AG09309 (cell line): Measurements from ENCODE around the gene CXCR5.

Experiments
- DNase-seq: peaks from one replicate; pipeline ENCODE4 v3.0.0-alpha.2; 2010; ENCODE audit warnings: low read depth
- H3K4me3 ChIP-seq: 2 replicates; pipeline ENCODE4 v1.5.1; 2011; ENCODE audit warnings: mild to moderate bottlenecking, low read depth, low read length, moderate library complexity; ENCODE audit not compliant: control insufficient read depth
- TF ChIP-seq, protein P1 (sequence below): IDR thresholded peaks from 2 replicates; pipeline ENCODE4 v1.5.1; 2011; ENCODE audit warnings: mild to moderate bottlenecking, low read depth, low read length, inconsistent platforms; ENCODE audit not compliant: insufficient read depth, control insufficient read depth; ENCODE audit errors: missing control alignments

The CXCR5 gene

DNA sequence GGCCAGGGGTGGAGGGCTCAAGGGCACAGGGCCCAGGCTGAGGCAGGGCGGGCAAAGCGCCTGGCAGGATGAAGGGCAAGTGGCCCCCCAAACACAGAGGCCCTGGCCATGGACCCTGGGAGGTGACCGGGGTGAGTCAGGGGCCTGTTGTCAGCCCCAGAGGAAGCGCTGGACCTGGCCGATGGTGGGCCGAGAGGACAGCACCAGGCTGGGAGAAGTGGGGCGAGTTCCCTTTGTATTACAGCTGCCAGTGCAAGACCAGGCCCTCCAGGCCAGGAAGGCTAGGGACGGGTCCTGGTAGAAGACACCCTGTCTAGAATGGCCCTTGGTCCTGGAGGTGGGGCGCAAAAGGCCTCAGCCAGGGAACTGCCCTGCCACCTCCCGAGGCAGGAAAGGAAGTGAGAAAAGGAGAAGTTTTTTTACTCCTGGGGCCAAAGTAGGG lies 12.8 kb downstream of the CXCR5 start:
- H3K4me3 ChIP-seq = no peak overlapping the region
- TF ChIP-seq, protein P1, sequence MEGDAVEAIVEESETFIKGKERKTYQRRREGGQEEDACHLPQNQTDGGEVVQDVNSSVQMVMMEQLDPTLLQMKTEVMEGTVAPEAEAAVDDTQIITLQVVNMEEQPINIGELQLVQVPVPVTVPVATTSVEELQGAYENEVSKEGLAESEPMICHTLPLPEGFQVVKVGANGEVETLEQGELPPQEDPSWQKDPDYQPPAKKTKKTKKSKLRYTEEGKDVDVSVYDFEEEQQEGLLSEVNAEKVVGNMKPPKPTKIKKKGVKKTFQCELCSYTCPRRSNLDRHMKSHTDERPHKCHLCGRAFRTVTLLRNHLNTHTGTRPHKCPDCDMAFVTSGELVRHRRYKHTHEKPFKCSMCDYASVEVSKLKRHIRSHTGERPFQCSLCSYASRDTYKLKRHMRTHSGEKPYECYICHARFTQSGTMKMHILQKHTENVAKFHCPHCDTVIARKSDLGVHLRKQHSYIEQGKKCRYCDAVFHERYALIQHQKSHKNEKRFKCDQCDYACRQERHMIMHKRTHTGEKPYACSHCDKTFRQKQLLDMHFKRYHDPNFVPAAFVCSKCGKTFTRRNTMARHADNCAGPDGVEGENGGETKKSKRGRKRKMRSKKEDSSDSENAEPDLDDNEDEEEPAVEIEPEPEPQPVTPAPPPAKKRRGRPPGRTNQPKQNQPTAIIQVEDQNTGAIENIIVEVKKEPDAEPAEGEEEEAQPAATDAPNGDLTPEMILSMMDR = no peak
- DNase-seq = no peak

- no peak for DNase-seq
- no peak overlapping the region for H3K4me3 ChIP-seq
- TF ChIP-seq, protein P1 = no peak
Observed at GRCh38 chr11:118896921-118897591, 13.4 kb downstream of the CXCR5 start.

GRCh38 chr11:118897721-118898310 lies 14.1 kb downstream of the CXCR5 start:
- TF ChIP-seq, protein P1 = no peak
- DNase-seq = no peak
- no peak overlapping the region for H3K4me3 ChIP-seq

- H3K4me3 ChIP-seq = no peak overlapping the region
- TF ChIP-seq, protein P1 = no peak
- no peak for DNase-seq
Observed at GRCh38 chr11:118898400-118899295, 15.0 kb downstream of the CXCR5 start.

DNA sequence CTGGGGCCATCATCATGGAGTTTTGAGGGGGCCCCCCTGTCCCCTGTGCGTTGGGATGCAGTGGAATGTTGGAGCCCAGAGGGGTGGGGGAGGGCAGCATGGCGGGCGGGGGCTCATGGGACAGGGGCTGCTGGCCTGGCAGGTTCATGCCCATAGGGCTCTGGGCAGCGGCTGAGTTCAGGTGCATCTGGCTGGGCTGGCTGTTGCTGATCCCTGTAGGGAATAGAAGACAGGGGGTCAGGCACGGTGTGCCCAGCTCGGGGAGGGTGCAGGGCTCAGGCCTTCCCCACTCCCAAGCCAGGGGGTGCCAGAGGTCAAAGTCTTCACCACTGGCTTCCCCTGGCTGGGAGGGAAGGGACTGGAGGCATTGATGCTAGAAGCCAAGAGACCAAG lies 15.6 kb downstream of the CXCR5 start:
- TF ChIP-seq, protein P1 = no peak
- DNase-seq = no peak
- no peak overlapping the region for H3K4me3 ChIP-seq

- H3K4me3 ChIP-seq = no peak overlapping the region
- no peak for DNase-seq
- TF ChIP-seq, protein P1 = no peak
Observed at GRCh38 chr11:118899706-118900360, 16.1 kb downstream of the CXCR5 start.
